RWPE2 (cell line): Measurements from ENCODE around the gene CEACAM20.

Experiments used
- ATAC-seq: fragments of 200-7000 bp; cut with Tn5 transposase; 3 replicates; pipeline ENCODE4 v1.9.1; 2021; ENCODE audit warnings: low read depth
- DNase-seq: peaks from one replicate; pipeline ENCODE4 v3.0.0-alpha.2; 2020; ENCODE audit warnings: low spot score
- H3K27ac ChIP-seq: fragments of 450-650 bp; 2 replicates; pipeline ENCODE4 v1.5.1; 2017; ENCODE audit warnings: mild to moderate bottlenecking; ENCODE audit not compliant: poor library complexity, severe bottlenecking
- H3K27me3 ChIP-seq: fragments of 250-450 bp; sonication (Bioruptor Pico); 2 replicates; pipeline ENCODE4 v1.5.1; 2021; ENCODE audit warnings: mild to moderate bottlenecking, moderate library complexity; ENCODE audit not compliant: insufficient read depth, poor library complexity, severe bottlenecking
- H3K36me3 ChIP-seq: fragments of 250-450 bp; sonication (Bioruptor Pico); 2 replicates; pipeline ENCODE4 v1.5.1; 2020; ENCODE audit warnings: low read depth, mild to moderate bottlenecking, moderate library complexity
- H3K4me1 ChIP-seq: fragments of 250-450 bp; sonication (Bioruptor Pico); 2 replicates; pipeline ENCODE4 v1.5.1; 2021; ENCODE audit warnings: mild to moderate bottlenecking, moderate library complexity; ENCODE audit not compliant: insufficient read depth, poor library complexity, severe bottlenecking
- H3K4me3 ChIP-seq: fragments of 250-450 bp; sonication (Bioruptor Pico); 2 replicates; pipeline ENCODE4 v1.5.1; 2021; ENCODE audit warnings: mild to moderate bottlenecking, moderate library complexity; ENCODE audit not compliant: severe bottlenecking
- H3K9me3 ChIP-seq: fragments of 250-450 bp; sonication (Bioruptor Pico); 2 replicates; pipeline ENCODE4 v1.5.1; 2021; ENCODE audit warnings: mild to moderate bottlenecking, moderate library complexity; ENCODE audit not compliant: severe bottlenecking
- TF ChIP-seq, protein P1 (sequence below): fragments of 450-650 bp; IDR thresholded peaks from one replicate; pipeline ENCODE4 v1.5.1; 2017; ENCODE audit warnings: mild to moderate bottlenecking, moderate library complexity; ENCODE audit not compliant: poor library complexity, severe bottlenecking

CEACAM20 gene

DNA sequence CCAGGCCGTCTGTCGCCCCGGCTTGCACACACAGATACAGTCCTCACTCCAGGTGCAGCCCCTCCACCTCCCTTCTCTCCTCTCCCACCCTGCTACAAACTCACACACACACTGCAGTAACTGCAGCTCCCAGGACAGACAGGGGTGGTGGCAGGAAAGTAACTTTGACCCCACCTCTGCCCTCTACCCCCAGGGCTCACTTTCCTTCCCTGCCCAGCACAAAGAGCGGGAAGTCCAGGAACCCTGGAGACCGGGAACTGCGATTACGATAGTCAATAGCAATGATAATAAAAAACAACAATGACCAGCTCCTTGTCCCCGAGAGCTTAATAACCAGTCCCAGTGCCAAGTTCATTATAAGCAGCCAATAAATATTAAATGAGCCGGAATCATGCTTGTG is at the start of gene CEACAM20:
TSS of gene CEACAM20 (minus strand) at position 140 of the 400 bp plus-strand sequence. CDS start 166 bp downstream, outside the sequence.
- Histone ChIP-seq H3K27ac (no peak within 1 kb of the TSS), H3K4me1 (no peaks in the 10 kb centered on the region), H3K9me3 (no peaks in the 10 kb centered on the region), H3K27me3 (no peaks in the 10 kb centered on the region), H3K4me3 (no peak within 1 kb of the TSS), H3K36me3 (no peaks in the 10 kb centered on the region)
- TF ChIP-seq, protein P1, sequence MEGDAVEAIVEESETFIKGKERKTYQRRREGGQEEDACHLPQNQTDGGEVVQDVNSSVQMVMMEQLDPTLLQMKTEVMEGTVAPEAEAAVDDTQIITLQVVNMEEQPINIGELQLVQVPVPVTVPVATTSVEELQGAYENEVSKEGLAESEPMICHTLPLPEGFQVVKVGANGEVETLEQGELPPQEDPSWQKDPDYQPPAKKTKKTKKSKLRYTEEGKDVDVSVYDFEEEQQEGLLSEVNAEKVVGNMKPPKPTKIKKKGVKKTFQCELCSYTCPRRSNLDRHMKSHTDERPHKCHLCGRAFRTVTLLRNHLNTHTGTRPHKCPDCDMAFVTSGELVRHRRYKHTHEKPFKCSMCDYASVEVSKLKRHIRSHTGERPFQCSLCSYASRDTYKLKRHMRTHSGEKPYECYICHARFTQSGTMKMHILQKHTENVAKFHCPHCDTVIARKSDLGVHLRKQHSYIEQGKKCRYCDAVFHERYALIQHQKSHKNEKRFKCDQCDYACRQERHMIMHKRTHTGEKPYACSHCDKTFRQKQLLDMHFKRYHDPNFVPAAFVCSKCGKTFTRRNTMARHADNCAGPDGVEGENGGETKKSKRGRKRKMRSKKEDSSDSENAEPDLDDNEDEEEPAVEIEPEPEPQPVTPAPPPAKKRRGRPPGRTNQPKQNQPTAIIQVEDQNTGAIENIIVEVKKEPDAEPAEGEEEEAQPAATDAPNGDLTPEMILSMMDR = no peak
- DNase-seq (no peak), ATAC-seq (no peak)

DNA sequence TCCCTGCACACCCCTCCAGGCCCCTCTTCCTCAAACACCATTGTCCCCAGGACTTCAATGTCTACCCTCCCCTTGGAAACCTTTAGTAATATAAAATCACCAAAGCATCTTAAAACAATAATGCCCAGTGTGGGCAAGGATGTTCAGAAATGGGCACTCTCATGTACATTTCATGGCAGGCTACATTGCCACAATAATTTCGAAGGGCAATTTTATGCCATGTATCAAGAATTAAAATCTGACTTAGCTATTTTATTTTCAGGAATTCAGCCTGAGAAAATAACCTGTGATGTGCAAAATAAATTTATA is 48.0 kb upstream of the CEACAM20 start:
- Histone ChIP-seq H3K4me1 (no peaks in the 10 kb centered on the region), H3K27me3 (no peaks in the 10 kb centered on the region), H3K36me3 (no peaks in the 10 kb centered on the region), H3K4me3 (no peak overlapping the region), H3K27ac (no peak overlapping the region), H3K9me3 (no peaks in the 10 kb centered on the region)
- ATAC-seq (no peak), DNase-seq (no peak)
- TF ChIP-seq, protein P1 = no peak

DNA sequence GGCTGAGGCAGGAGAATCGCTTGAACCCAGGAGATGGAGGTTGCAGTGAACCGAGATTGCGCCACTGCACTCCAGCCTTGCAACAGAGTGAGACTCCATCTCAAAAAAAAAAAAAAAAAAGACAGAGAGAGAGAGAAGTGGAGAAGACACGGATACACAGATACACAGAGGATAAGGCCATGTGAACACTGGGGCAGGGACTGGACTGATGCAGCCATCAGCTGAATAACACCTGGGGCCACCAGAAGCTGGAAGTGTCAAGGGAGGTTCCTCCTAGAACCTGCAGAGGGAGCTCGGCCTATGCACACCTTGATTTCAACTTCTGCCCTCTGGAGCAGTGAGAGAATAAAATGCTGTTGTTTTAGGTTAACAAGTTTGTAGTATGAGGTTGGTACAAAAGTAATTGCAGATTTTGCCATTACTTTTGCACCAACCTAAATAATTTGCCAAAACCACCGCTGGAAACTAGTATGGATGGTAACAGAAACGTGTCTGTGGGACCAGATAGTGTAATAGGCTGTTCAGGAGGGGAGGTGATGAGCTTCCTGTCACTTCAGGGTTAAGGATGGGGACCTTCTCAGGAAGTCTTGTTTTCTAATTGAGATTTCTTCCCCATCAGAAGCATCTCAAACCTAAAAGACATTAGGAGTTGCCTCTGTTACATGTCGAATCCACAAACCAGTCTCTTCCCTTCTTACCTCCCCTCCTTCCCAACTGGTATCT is 47.5 kb upstream of the CEACAM20 start:
- Histone ChIP-seq H3K27me3 (no peaks in the 10 kb centered on the region), H3K4me3 (no peak overlapping the region), H3K9me3 (no peaks in the 10 kb centered on the region), H3K36me3 (no peaks in the 10 kb centered on the region), H3K27ac (no peak overlapping the region), H3K4me1 (no peaks in the 10 kb centered on the region)
- DNase-seq = no peak
- TF ChIP-seq, protein P1 = peak; percentile 82
- ATAC-seq = peak; percentile 81

DNA sequence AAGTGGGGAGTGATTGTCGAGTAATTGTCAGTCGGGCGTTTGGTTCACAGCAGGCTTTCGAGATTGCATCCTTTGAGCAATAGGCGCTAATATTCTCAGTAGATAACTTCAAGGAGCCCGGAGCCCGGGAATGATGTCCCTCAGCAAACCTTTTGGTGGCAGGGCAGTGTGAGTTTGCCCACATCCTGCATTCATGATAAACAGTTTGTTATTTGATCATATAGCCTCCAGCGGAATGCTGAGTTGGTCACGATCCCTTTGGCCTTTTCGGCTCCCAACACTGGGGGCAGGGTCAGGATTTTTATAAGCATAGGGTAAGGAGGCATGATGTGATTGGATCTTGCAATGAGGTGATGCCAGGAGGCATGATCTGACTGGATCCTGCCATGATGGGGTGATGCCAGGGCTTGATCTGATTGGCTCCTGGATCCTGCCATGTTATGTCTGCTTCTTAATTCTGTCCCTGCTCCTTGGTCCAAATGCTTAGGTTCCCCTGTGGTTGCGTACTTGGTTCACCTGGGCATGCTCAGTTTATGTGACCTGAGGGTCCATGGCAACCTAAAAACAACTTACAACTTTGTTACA is 45.7 kb upstream of the CEACAM20 start:
- Histone ChIP-seq H3K27me3 (no peaks in the 10 kb centered on the region), H3K9me3 (no peaks in the 10 kb centered on the region), H3K36me3 (no peaks in the 10 kb centered on the region), H3K4me3 (no peak overlapping the region), H3K4me1 (no peaks in the 10 kb centered on the region), H3K27ac (no peak overlapping the region)
- ATAC-seq = no peak
- DNase-seq = no peak
- TF ChIP-seq, protein P1 = no peak
